DOHH2 (cell line): Measurements from ENCODE around the gene ATP9B.

ENCODE experiments used
- CTCF ChIP-seq: fragments of 200-600 bp; sonication (generic); IDR thresholded peaks from one replicate; pipeline ENCODE4 v1.5.1; 2014; ENCODE audit warnings: antibody characterized with exemption, mild to moderate bottlenecking, low read depth, low read length; ENCODE audit not compliant: poor library complexity, severe bottlenecking
- EZH2phosphoT487 ChIP-seq: fragments of 200-600 bp; sonication (generic); IDR thresholded peaks from 2 replicates; pipeline ENCODE4 v1.6.1; 2017; ENCODE audit warnings: borderline replicate concordance, mild to moderate bottlenecking, antibody characterized with exemption, low read length, moderate library complexity, mixed read lengths

- no peak for TF ChIP-seq CTCF
- no peak for TF ChIP-seq EZH2phosphoT487
These were observed 343.8 kb downstream of the ATP9B start for GRCh38 chr18:79413025-79413424.
